Measurements from ENCODE around the gene JUP.

GRCh38 chr17:41784207-41784744 lies 2.2 kb downstream of the JUP start:
- no peak for TF ChIP-seq CTCF (IDR thresholded peaks at IDR 0.05; ENCODE audit: insufficient read depth, low read length, poor library complexity, severe bottlenecking)
- TF ChIP-seq EZH2phosphoT487 (conservative IDR thresholded peaks at IDR 0.05; ENCODE audit: low read length), result no peak

Data from SU-DHL-6 (cell line).